Natural killer cell (primary cell): ENCODE data around the gene IQCM. TPM values are rescaled to one million over a fixed set of nuclear protein-coding genes. Genes with fewer than 3 reads are reported as not detected.

Source experiments
- ATAC-seq, 3 donors: fragments of 150-1000 bp in 2 of 3; fragments of 200-7000 bp in 1 of 3; cut with Tn5 transposase; 1 replicate in 1 of 3; 2 replicates in 2 of 3; pipeline ENCODE4 v1.10.0; 2021; ENCODE audit warnings: mild to moderate bottlenecking in 2 of 3, moderate library complexity in 2 of 3
- DNase-seq, 2 donors: peaks; one replicate each; pipeline versions ENCODE4 v3.0.0 to v3.0.0-alpha.2; 2013 to 2021; ENCODE audit warnings: mixed read lengths in 1 of 2
- H3K27ac ChIP-seq: one replicate; pipeline ENCODE4 v1.5.1; 2013; ENCODE audit warnings: mild to moderate bottlenecking, low read length
- H3K27me3 ChIP-seq: one replicate; pipeline ENCODE4 v1.6.1; 2013; ENCODE audit warnings: low read length; ENCODE audit not compliant: control insufficient read depth, insufficient read depth
- H3K36me3 ChIP-seq: one replicate; pipeline ENCODE4 v1.6.1; 2013; ENCODE audit warnings: low read length; ENCODE audit not compliant: control insufficient read depth, insufficient read depth
- H3K4me1 ChIP-seq: one replicate; pipeline ENCODE4 v1.6.1; 2013; ENCODE audit warnings: low read length; ENCODE audit not compliant: control insufficient read depth, insufficient read depth
- H3K4me3 ChIP-seq: one replicate; pipeline ENCODE4 v1.5.1; 2013; ENCODE audit warnings: low read length
- H3K9me3 ChIP-seq: one replicate; pipeline ENCODE4 v1.6.1; 2013; ENCODE audit warnings: low read length; ENCODE audit not compliant: control insufficient read depth, insufficient read depth
- H3K27ac Mint-ChIP-seq, 2 donors: one replicate each; pipeline ENCODE4 v1.8.0; 2022; ENCODE audit warnings: mild to moderate bottlenecking in 2 of 2, mixed read lengths in 2 of 2, moderate library complexity in 1 of 2
- H3K27me3 Mint-ChIP-seq, 2 donors: one replicate each; pipeline ENCODE4 v1.8.0; 2022; ENCODE audit warnings: low read depth in 2 of 2, mixed read lengths in 2 of 2
- H3K36me3 Mint-ChIP-seq: one replicate; pipeline ENCODE4 v1.8.0; 2022; ENCODE audit warnings: mixed read lengths
- H3K4me1 Mint-ChIP-seq, 2 donors: one replicate each; pipeline ENCODE4 v1.8.0; 2022; ENCODE audit warnings: mixed read lengths in 2 of 2
- H3K4me3 Mint-ChIP-seq: one replicate; pipeline ENCODE4 v1.8.0; 2022; ENCODE audit warnings: mild to moderate bottlenecking, moderate library complexity, mixed read lengths
- H3K9me3 Mint-ChIP-seq, 2 donors: one replicate each; pipeline ENCODE4 v1.8.0; 2022; ENCODE audit warnings: mixed read lengths in 2 of 2
- CTCF ChIP-seq: fragments of 200-600 bp; IDR thresholded peaks from one replicate; pipeline ENCODE4 v1.8.0; 2022; ENCODE audit warnings: antibody characterized with exemption
- WGBS: methylation state at CpG from one replicate; pipeline ENCODE4 v1.1.7; 2013; ENCODE audit warnings: missing lambda C conversion rate; ENCODE audit not compliant: insufficient coverage; 5-methylcytosine and 5-hydroxymethylcytosine counted together
- intact Hi-C: fragments of 100-400 bp; cut with micrococcal nuclease; formaldehyde crosslinking; loops from one replicate; pipeline ENCODE4 v1.14.2; 2022
- total RNA-seq, 4 donors: library from RNA; stranded (reverse); fragments of 120-200 nt in 1 of 4; gene quantifications; one replicate each; pipeline versions ENCODE4 v1.2.3 to v1.2.4, GENCODE V29; 2013 to 2022

Gene IQCM
- total RNA-seq, 3 donors from 2014 or later (not counting 1 experiment from before 2014, with no cell fraction given) = not detected

- TF ChIP-seq CTCF = no peak
- Mint-ChIP-seq H3K4me3 (no peak overlapping the region), H3K27ac (no peak overlapping the region), H3K27me3 (no peaks in the 10 kb centered on the region), H3K4me1 (no peaks in the 10 kb centered on the region), H3K9me3 (peaks cover 6 to 9% of the 10 kb centered on the region in 2 donors), H3K36me3 (peaks cover 13% of the 10 kb centered on the region)
- intact Hi-C loops = no loop called here
- no peak for ATAC-seq
- H3K27me3 ChIP-seq = no peaks in the 10 kb centered on the region
- H3K9me3 ChIP-seq = no peaks in the 10 kb centered on the region
- H3K27ac ChIP-seq = no peak overlapping the region
- DNase-seq = no peak
- H3K4me1 ChIP-seq = no peaks in the 10 kb centered on the region
- H3K36me3 ChIP-seq = no peaks in the 10 kb centered on the region
- 57% methylated on average over 1 of the region's 3 CpGs for WGBS
- H3K4me3 ChIP-seq = no peak overlapping the region
Measured at GRCh38 chr4:149353241-149353640, 462.4 kb downstream of the IQCM start.

- Histone ChIP-seq H3K36me3 (no peaks in the 10 kb centered on the region), H3K4me1 (no peaks in the 10 kb centered on the region), H3K27me3 (no peaks in the 10 kb centered on the region), H3K9me3 (no peaks in the 10 kb centered on the region), H3K4me3 (no peak overlapping the region), H3K27ac (no peak overlapping the region)
- Mint-ChIP-seq H3K4me3 (no peak overlapping the region), H3K4me1 (no peaks in the 10 kb centered on the region), H3K27ac (no peak overlapping the region), H3K27me3 (no peaks in the 10 kb centered on the region), H3K9me3 (peaks cover 14 to 17% of the 10 kb centered on the region in 2 donors), H3K36me3 (peaks cover 10% of the 10 kb centered on the region)
- TF ChIP-seq CTCF = no peak
- ATAC-seq = no peak
- no peak for DNase-seq
- intact Hi-C loops = no loop called here
Measured at GRCh38 chr4:149349541-149349940, 466.1 kb downstream of the IQCM start.

GRCh38 chr4:149347139-149347538 is 468.5 kb downstream of the IQCM start:
- intact Hi-C loops = no loop called here
- H3K9me3 ChIP-seq = no peaks in the 10 kb centered on the region
- H3K27ac ChIP-seq = no peak overlapping the region
- Mint-ChIP-seq H3K4me3 (no peak overlapping the region), H3K27me3 (no peaks in the 10 kb centered on the region), H3K27ac (no peak overlapping the region), H3K36me3 (no peaks in the 10 kb centered on the region), H3K4me1 (no peaks in the 10 kb centered on the region), H3K9me3 (peaks cover 9% of the 10 kb centered on the region in 2 donors)
- no peak overlapping the region for H3K4me3 ChIP-seq
- no peaks in the 10 kb centered on the region for H3K36me3 ChIP-seq
- no peak for TF ChIP-seq CTCF
- DNase-seq (no peak), ATAC-seq (no peak)
- 94% methylated on average over 1 of the region's 3 CpGs for WGBS
- no peaks in the 10 kb centered on the region for H3K4me1 ChIP-seq
- H3K27me3 ChIP-seq = no peaks in the 10 kb centered on the region

- Mint-ChIP-seq H3K4me3 (no peak overlapping the region), H3K27me3 (no peaks in the 10 kb centered on the region), H3K27ac (no peak overlapping the region), H3K9me3 (peaks cover 9% of the 10 kb centered on the region in 2 donors), H3K4me1 (no peaks in the 10 kb centered on the region), H3K36me3 (no peaks in the 10 kb centered on the region)
- Histone ChIP-seq H3K9me3 (peaks cover 3% of the 10 kb centered on the region), H3K4me1 (no peaks in the 10 kb centered on the region), H3K36me3 (no peaks in the 10 kb centered on the region), H3K4me3 (no peak overlapping the region), H3K27ac (no peak overlapping the region), H3K27me3 (no peaks in the 10 kb centered on the region)
- intact Hi-C loops = no loop called here
- DNase-seq (no peak), ATAC-seq (no peak)
- TF ChIP-seq CTCF = no peak
- 100% methylated on average over 1 of the region's 1 CpG for WGBS
Measured at GRCh38 chr4:149345424-149345823, 470.2 kb downstream of the IQCM start.
